SK-N-SH treated with all-trans-retinoic acid at 6 μM for 48 hours (cell line): ENCODE data around the gene PTPRN2.

Source experiments
- ATAC-seq: fragments of 200-7000 bp; cut with Tn5 transposase; 3 replicates; pipeline ENCODE4 v1.9.1; 2020; ENCODE audit warnings: mild to moderate bottlenecking, moderate library complexity
- BACH2 ChIP-seq: fragments of 250-450 bp; sonication (Bioruptor Pico); IDR thresholded peaks from 2 replicates; pipeline ENCODE4 v1.9.0; 2021; ENCODE audit warnings: mild to moderate bottlenecking, borderline replicate concordance
- CREB5 ChIP-seq: fragments of 250-450 bp; sonication (Bioruptor Pico); IDR thresholded peaks from 2 replicates; pipeline ENCODE4 v1.5.1; 2020; ENCODE audit warnings: low read depth, mild to moderate bottlenecking, moderate library complexity
- CSRNP3 ChIP-seq: fragments of 250-450 bp; sonication (Bioruptor Pico); IDR thresholded peaks from 2 replicates; pipeline ENCODE4 v1.5.1; 2021; ENCODE audit warnings: mild to moderate bottlenecking, moderate library complexity
- ESRRG ChIP-seq: fragments of 250-450 bp; sonication (Bioruptor Pico); IDR thresholded peaks from 2 replicates; pipeline ENCODE4 v1.6.1; 2021; ENCODE audit warnings: mild to moderate bottlenecking
- GLIS3 ChIP-seq: fragments of 250-450 bp; sonication (Bioruptor Pico); IDR thresholded peaks from 2 replicates; pipeline ENCODE4 v1.5.0; 2020; ENCODE audit warnings: mild to moderate bottlenecking, moderate library complexity
- ISL1 ChIP-seq: fragments of 250-450 bp; sonication (Bioruptor Pico); IDR thresholded peaks from 2 replicates; pipeline ENCODE4 v2.1.2; 2022; ENCODE audit warnings: mild to moderate bottlenecking, moderate library complexity
- OSR1 ChIP-seq: fragments of 250-450 bp; sonication (Bioruptor Pico); IDR thresholded peaks from 2 replicates; pipeline ENCODE4 v1.8.0; 2022; ENCODE audit warnings: moderate library complexity, mild to moderate bottlenecking, inconsistent platforms
- PATZ1 ChIP-seq: fragments of 250-450 bp; sonication (Bioruptor Pico); IDR thresholded peaks from 2 replicates; pipeline ENCODE4 v1.8.0; 2020; ENCODE audit warnings: mild to moderate bottlenecking, moderate library complexity, borderline replicate concordance
- POU6F1 ChIP-seq: fragments of 250-450 bp; sonication (Bioruptor Pico); IDR thresholded peaks from 2 replicates; pipeline ENCODE4 v1.8.0; 2021; ENCODE audit warnings: low read depth, mild to moderate bottlenecking, moderate library complexity, borderline replicate concordance
- PPARA ChIP-seq: fragments of 250-450 bp; sonication (Bioruptor Pico); IDR thresholded peaks from 2 replicates; pipeline ENCODE4 v1.5.0; 2020; ENCODE audit warnings: mild to moderate bottlenecking, borderline replicate concordance
- TCF4 ChIP-seq: fragments of 250-450 bp; sonication (Bioruptor Pico); IDR thresholded peaks from 2 replicates; pipeline ENCODE4 v1.8.0; 2021; ENCODE audit warnings: mild to moderate bottlenecking, moderate library complexity, borderline replicate concordance
- TOX ChIP-seq: fragments of 250-450 bp; sonication (Bioruptor Pico); IDR thresholded peaks from 2 replicates; pipeline ENCODE4 v1.8.0; 2021; ENCODE audit warnings: mild to moderate bottlenecking, moderate library complexity, borderline replicate concordance
- TSHZ2 ChIP-seq: fragments of 250-450 bp; sonication (Bioruptor Pico); IDR thresholded peaks from 2 replicates; pipeline ENCODE4 v1.5.0; 2020; ENCODE audit warnings: mild to moderate bottlenecking, moderate library complexity
- ZC3H10 ChIP-seq: fragments of 250-450 bp; sonication (Bioruptor Pico); IDR thresholded peaks from 2 replicates; pipeline ENCODE4 v1.5.1; 2021; ENCODE audit warnings: mild to moderate bottlenecking, moderate library complexity
- ZFP30 ChIP-seq: fragments of 450-650 bp; formaldehyde crosslinking; IDR thresholded peaks from 2 replicates; pipeline ENCODE4 v1.5.0; 2022; ENCODE audit warnings: mild to moderate bottlenecking, moderate library complexity
- ZNF565 ChIP-seq: fragments of 450-650 bp; formaldehyde crosslinking; conservative IDR thresholded peaks from 2 replicates; pipeline ENCODE4 v1.5.0; 2020; ENCODE audit warnings: low read depth, mild to moderate bottlenecking, moderate library complexity
- ZNF8 ChIP-seq: fragments of 450-650 bp; formaldehyde crosslinking; IDR thresholded peaks from 2 replicates; pipeline ENCODE4 v1.5.0; 2020; ENCODE audit warnings: mild to moderate bottlenecking, moderate library complexity

The PTPRN2 gene

GRCh38 chr7:158072991-158073730 is 514.5 kb downstream of the PTPRN2 start:
- ATAC-seq: no peak; the same call in 2 of the 3 replicates
- no peak for TF ChIP-seq TCF4 (CRISPR knock-in tag)
- no peak for TF ChIP-seq ZC3H10 (CRISPR knock-in tag)
- TF ChIP-seq PPARA (CRISPR knock-in tag): no peak
- no peak for TF ChIP-seq CSRNP3 (CRISPR knock-in tag)
- TF ChIP-seq GLIS3 (CRISPR knock-in tag): no peak
- TF ChIP-seq BACH2 (CRISPR knock-in tag): no peak
- TF ChIP-seq ZNF565 (CRISPR knock-in tag): no peak

GRCh38 chr7:158070222-158070920 is 517.3 kb downstream of the PTPRN2 start:
- ATAC-seq: no peak
- no peak for TF ChIP-seq ZNF565 (CRISPR knock-in tag)
- TF ChIP-seq ISL1 (CRISPR knock-in tag): no peak
- no peak for TF ChIP-seq OSR1 (CRISPR knock-in tag)
- no peak for TF ChIP-seq PPARA (CRISPR knock-in tag)
- no peak for TF ChIP-seq TOX (CRISPR knock-in tag)
- no peak for TF ChIP-seq ZFP30 (CRISPR knock-in tag)
- no peak for TF ChIP-seq ZNF8 (CRISPR knock-in tag)
- TF ChIP-seq CREB5 (CRISPR knock-in tag): no peak
- TF ChIP-seq ESRRG (CRISPR knock-in tag): no peak
- TF ChIP-seq, all 23 proteins: peak for 0

- ATAC-seq: no peak
Observed at GRCh38 chr7:158068853-158069252, 518.8 kb downstream of the PTPRN2 start.

More at GRCh38 chr7:158068853-158069252, 518.8 kb downstream of the PTPRN2 start:
- TF ChIP-seq POU6F1 (CRISPR knock-in tag): no peak
- no peak for TF ChIP-seq CSRNP3 (CRISPR knock-in tag)
- no peak for TF ChIP-seq ESRRG (CRISPR knock-in tag)
- no peak for TF ChIP-seq PATZ1
- TF ChIP-seq ZFP30 (CRISPR knock-in tag): no peak
- TF ChIP-seq ZNF565 (CRISPR knock-in tag): no peak
- TF ChIP-seq TSHZ2 (CRISPR knock-in tag): no peak
